Panc1 (cell line): ENCODE data around the gene CEP131. TPM values are rescaled to one million over a fixed set of nuclear protein-coding genes. Genes with fewer than 3 reads are reported as not detected.

Source experiments
- ATAC-seq: fragments of 200-7000 bp; cut with Tn5 transposase; 2 replicates; pipeline ENCODE4 v1.9.1; 2020; ENCODE audit warnings: mild to moderate bottlenecking, moderate library complexity
- BruUV-seq: library from RNA; stranded (reverse); fragments of 400-500 nt; replicated peaks from 2 replicates; lab custom pipeline; 2021; lab: Mats Ljungman, UMichigan
- CTCF ChIA-PET: fragments of 300-600 bp; sonication (Branson Sonifier 250); formaldehyde crosslinking; loops from one replicate; lab custom pipeline; 2022; ENCODE audit warnings: antibody characterized with exemption; lab: Charles Lee
- POLR2A ChIA-PET: fragments of 300-600 bp; sonication (Branson Sonifier 250); formaldehyde crosslinking; loops from one replicate; lab custom pipeline; 2022; ENCODE audit warnings: antibody characterized with exemption; lab: Charles Lee
- DNase-seq: peaks from one replicate; pipeline ENCODE4 v3.0.0-alpha.2; 2010; ENCODE audit warnings: low read depth, low spot score
- H3K27ac ChIP-seq: 2 replicates; pipeline ENCODE4 v1.5.1; 2011; ENCODE audit warnings: mild to moderate bottlenecking, low read length, inconsistent platforms
- H3K27me3 ChIP-seq: fragments of 200-500 bp; sonication (Bioruptor generic); 2 replicates; pipeline ENCODE4 v1.6.0; 2014; ENCODE audit warnings: low read length, inconsistent platforms; ENCODE audit not compliant: control insufficient read depth, insufficient read depth
- H3K36me3 ChIP-seq: fragments of 200-500 bp; sonication (Bioruptor generic); 2 replicates; pipeline ENCODE4 v1.5.1; 2014; ENCODE audit warnings: inconsistent platforms, mild to moderate bottlenecking, low read length, moderate library complexity; ENCODE audit not compliant: control insufficient read depth, insufficient read depth
- H3K4me1 ChIP-seq: 2 replicates; pipeline ENCODE4 v1.5.1; 2011; ENCODE audit warnings: inconsistent platforms, mild to moderate bottlenecking, low read length, moderate library complexity; ENCODE audit not compliant: control insufficient read depth, insufficient read depth
- H3K4me3 ChIP-seq, 2 experiments: 2 replicates each; pipeline ENCODE4 v1.5.1; 2011 to 2012; ENCODE audit warnings: low read depth in 2 of 2, low read length in 2 of 2, mild to moderate bottlenecking in 2 of 2, inconsistent platforms in 1 of 2, moderate library complexity in 1 of 2
- H3K9me3 ChIP-seq: fragments of 200-500 bp; sonication (Bioruptor generic); 2 replicates; pipeline ENCODE4 v1.5.1; 2014; ENCODE audit warnings: low read depth, mild to moderate bottlenecking, inconsistent platforms, low read length, moderate library complexity; ENCODE audit not compliant: control insufficient read depth, insufficient read depth
- CTCF ChIP-seq: fragments of 450-650 bp; IDR thresholded peaks from 2 replicates; pipeline ENCODE4 v1.5.1; 2017; ENCODE audit warnings: mild to moderate bottlenecking
- POLR2AphosphoS5 ChIP-seq: IDR thresholded peaks from 2 replicates; pipeline ENCODE4 v1.6.1; 2012; ENCODE audit warnings: mild to moderate bottlenecking, low read depth, low read length, moderate library complexity
- REST ChIP-seq, 2 experiments: IDR thresholded peaks; 2 replicates each; pipeline ENCODE4 v1.6.1; 2011 to 2012; ENCODE audit warnings: low read depth in 2 of 2, control low read depth in 1 of 2, low read length in 1 of 2, mild to moderate bottlenecking in 1 of 2, moderate library complexity in 1 of 2; ENCODE audit not compliant: insufficient read depth in 1 of 2
- SIN3A ChIP-seq: IDR thresholded peaks from 2 replicates; pipeline ENCODE4 v1.6.1; 2012; ENCODE audit warnings: low read depth, mild to moderate bottlenecking, low read length, moderate library complexity, borderline replicate concordance; ENCODE audit not compliant: insufficient read depth
- TCF7L2 ChIP-seq: IDR thresholded peaks from 2 replicates; pipeline ENCODE4 v1.6.1; 2011; ENCODE audit warnings: mild to moderate bottlenecking, low read depth, low read length, inconsistent platforms
- in situ Hi-C: cut with HindIII; loops from 2 replicates; pipeline ENCODE4 v1.10.0; 2016; ENCODE audit warnings: low sequenced_read_pairs, low pct_unique_long_range_greater_than_20kb
- intact Hi-C: fragments of 100-400 bp; cut with micrococcal nuclease; formaldehyde crosslinking; loops from one replicate; pipeline ENCODE4 v1.10.0; 2022; ENCODE audit not compliant: unreplicated experiment
- total RNA-seq: library from RNA; stranded (reverse); gene quantifications from one replicate; pipeline ENCODE4 v1.2.1, GENCODE V29; 2021; ENCODE audit not compliant: unreplicated experiment

Gene CEP131
- total RNA-seq, 1 experiment from 2014 or later: 26.0 TPM

- no peak overlapping the region for H3K27ac ChIP-seq
- POLR2A ChIA-PET: no interaction called here
- no peak for TF ChIP-seq TCF7L2
- TF ChIP-seq CTCF: no peak
- CTCF ChIA-PET: no interaction called here
- H3K4me1 ChIP-seq: no peaks in the 10 kb centered on the region
- no peak overlapping the region for H3K4me3 ChIP-seq
- no peaks in the 10 kb centered on the region for H3K27me3 ChIP-seq
- H3K36me3 ChIP-seq: no peaks in the 10 kb centered on the region
- DNase-seq (no peak), ATAC-seq (no peak)
- in situ Hi-C loops: no loop called here
- intact Hi-C loops: no loop called here
- no TSS peak for BruUV-seq
- no peaks in the 10 kb centered on the region for H3K9me3 ChIP-seq
These were observed 50.8 kb downstream of the CEP131 start for GRCh38 chr17:81171941-81172340.

- in situ Hi-C loops: no loop called here
- no TSS peak for BruUV-seq
These were observed 51.9 kb downstream of the CEP131 start for GRCh38 chr17:81170727-81171494.

More at GRCh38 chr17:81170727-81171494, 51.9 kb downstream of the CEP131 start:
- DNase-seq (no peak), ATAC-seq (0 out of 2 replicates have a peak, but pooled peaks have one; percentile 21)
- ChIA-PET CTCF (no interaction called here), POLR2A (no interaction called here)
- Histone ChIP-seq H3K27me3 (no peaks in the 10 kb centered on the region), H3K27ac (no peak overlapping the region), H3K4me3 (no peak overlapping the region), H3K36me3 (no peaks in the 10 kb centered on the region), H3K4me1 (no peaks in the 10 kb centered on the region), H3K9me3 (no peaks in the 10 kb centered on the region)
- no peak for TF ChIP-seq SIN3A
- no peak for TF ChIP-seq POLR2AphosphoS5
- TF ChIP-seq REST (IDR thresholded peaks at IDR 0.05; ENCODE audit: insufficient read depth in 1 of 2, low read depth in 2 of 2, low read length in 1 of 2): no peak
- TF ChIP-seq TCF7L2: no peak
- no peak for TF ChIP-seq CTCF
- intact Hi-C loops: no loop called here
